Lower leg skin (tissue), 3 donors: ENCODE measurements around the gene PLB1.

Experiments
- POLR2A ChIP-seq, 2 donors: fragments of 450-650 bp; IDR thresholded peaks; one replicate each; pipeline ENCODE4 v1.6.1; 2016 to 2017; ENCODE audit warnings: antibody characterized with exemption in 2 of 2, mild to moderate bottlenecking in 1 of 2, moderate library complexity in 1 of 2
- TF ChIP-seq, protein P1 (sequence below), 3 donors: fragments of 450-650 bp; IDR thresholded peaks; one replicate each; pipeline ENCODE4 v1.5.1; 2016; ENCODE audit warnings: antibody characterized with exemption in 3 of 3, mild to moderate bottlenecking in 3 of 3, moderate library complexity in 2 of 3

DNA sequence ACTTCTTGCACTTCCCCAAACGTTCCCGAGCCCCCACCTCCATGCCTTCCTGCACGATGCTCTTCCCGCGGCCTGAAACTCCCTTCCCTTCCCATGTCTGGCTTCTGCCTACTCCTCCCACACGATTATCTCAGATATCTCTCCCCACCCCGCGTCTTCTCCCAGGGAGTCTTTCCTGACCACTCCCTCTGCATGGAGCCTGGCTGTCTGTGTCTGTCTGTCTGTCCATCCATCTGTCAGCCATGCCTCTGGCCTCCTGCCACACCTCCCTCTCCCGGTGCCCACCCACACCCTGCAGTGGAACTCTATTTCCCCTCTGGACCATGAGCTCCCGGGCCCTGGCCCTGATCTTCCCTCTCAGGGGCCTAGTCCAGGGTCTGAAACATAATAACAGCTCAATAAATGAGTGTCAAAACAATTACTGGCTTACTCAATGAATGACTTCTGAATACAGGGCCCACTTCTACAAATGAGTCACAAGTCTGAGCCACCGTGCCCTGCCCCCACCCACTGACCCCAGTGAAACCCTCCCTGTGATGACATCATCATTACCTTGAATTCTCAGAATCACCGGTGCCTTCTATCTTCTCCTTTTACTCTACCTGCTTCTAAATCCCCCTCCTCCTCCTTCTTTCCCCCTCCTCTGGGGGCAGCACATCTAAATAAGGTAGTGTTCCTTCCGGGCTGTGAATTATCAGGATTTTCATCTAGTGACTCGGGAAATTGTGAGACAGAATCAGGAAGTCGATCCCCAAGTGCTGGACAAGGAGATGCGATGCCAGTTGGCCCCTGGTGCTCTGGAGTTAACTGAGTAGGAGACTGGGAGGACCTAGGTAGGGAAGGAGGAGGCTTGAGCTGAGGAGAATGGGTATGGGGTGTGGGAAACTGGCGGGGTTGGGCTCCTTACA, 46.1 kb upstream of the PLB1 start:
- TF ChIP-seq POLR2A (IDR thresholded peaks at IDR 0.05) = no peak
- TF ChIP-seq, protein P1, sequence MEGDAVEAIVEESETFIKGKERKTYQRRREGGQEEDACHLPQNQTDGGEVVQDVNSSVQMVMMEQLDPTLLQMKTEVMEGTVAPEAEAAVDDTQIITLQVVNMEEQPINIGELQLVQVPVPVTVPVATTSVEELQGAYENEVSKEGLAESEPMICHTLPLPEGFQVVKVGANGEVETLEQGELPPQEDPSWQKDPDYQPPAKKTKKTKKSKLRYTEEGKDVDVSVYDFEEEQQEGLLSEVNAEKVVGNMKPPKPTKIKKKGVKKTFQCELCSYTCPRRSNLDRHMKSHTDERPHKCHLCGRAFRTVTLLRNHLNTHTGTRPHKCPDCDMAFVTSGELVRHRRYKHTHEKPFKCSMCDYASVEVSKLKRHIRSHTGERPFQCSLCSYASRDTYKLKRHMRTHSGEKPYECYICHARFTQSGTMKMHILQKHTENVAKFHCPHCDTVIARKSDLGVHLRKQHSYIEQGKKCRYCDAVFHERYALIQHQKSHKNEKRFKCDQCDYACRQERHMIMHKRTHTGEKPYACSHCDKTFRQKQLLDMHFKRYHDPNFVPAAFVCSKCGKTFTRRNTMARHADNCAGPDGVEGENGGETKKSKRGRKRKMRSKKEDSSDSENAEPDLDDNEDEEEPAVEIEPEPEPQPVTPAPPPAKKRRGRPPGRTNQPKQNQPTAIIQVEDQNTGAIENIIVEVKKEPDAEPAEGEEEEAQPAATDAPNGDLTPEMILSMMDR (IDR thresholded peaks at IDR 0.05) = no peak
